ENCODE measurements around the gene RPTOR.

Gene RPTOR

GRCh38 chr17:80978499-80979497, 434.2 kb downstream of the RPTOR start:
- FAIRE-seq, result no peak

- FAIRE-seq, result no peak
Measured at GRCh38 chr17:80979547-80980378, 435.1 kb downstream of the RPTOR start.

- FAIRE-seq, result no peak
Measured at GRCh38 chr17:80980397-80981061, 435.9 kb downstream of the RPTOR start.

GRCh38 chr17:80981062-80981902, 436.6 kb downstream of the RPTOR start:
- no peak for FAIRE-seq

GRCh38 chr17:80981929-80982425, 437.3 kb downstream of the RPTOR start:
- no peak for FAIRE-seq

GRCh38 chr17:80982426-80982974, 437.9 kb downstream of the RPTOR start:
- no peak for FAIRE-seq

GRCh38 chr17:80983545-80983944, 438.9 kb downstream of the RPTOR start:
- FAIRE-seq, result no peak

GRCh38 chr17:80984749-80985148, 440.1 kb downstream of the RPTOR start:
- FAIRE-seq, result no peak

GRCh38 chr17:80986046-80986445, 441.4 kb downstream of the RPTOR start:
- FAIRE-seq, result no peak

- FAIRE-seq, result no peak
Measured at GRCh38 chr17:80986816-80987475, 442.3 kb downstream of the RPTOR start.

- no peak for FAIRE-seq
Measured at GRCh38 chr17:80987941-80988461, 443.4 kb downstream of the RPTOR start.

GRCh38 chr17:80989586-80989913, 444.9 kb downstream of the RPTOR start:
- no peak for FAIRE-seq

- FAIRE-seq, result no peak
Measured at GRCh38 chr17:80990921-80991644, 446.4 kb downstream of the RPTOR start.

- no peak for FAIRE-seq
Measured at GRCh38 chr17:80991645-80992076, 447.0 kb downstream of the RPTOR start, which contains the start of gene CHMP6. CHMP6 (plus strand) TSS chr17:80991841; CDS start chr17:80991919, 78 bp downstream.

- FAIRE-seq, result no peak
Measured at GRCh38 chr17:80992077-80992947, 447.7 kb downstream of the RPTOR start.

GRCh38 chr17:80992948-80993624, 448.4 kb downstream of the RPTOR start:
- no peak for FAIRE-seq

GRCh38 chr17:80995131-80995530, 450.5 kb downstream of the RPTOR start:
- no peak for FAIRE-seq
